GM19438 (cell line): Measurements from ENCODE around the gene HSPA8.
"Not testable (repeated sequence)": the region's sequence is repeated elsewhere in the genome, so short reads cannot be mapped to it uniquely, and the experiment has no call there.

Source experiments
- ATAC-seq: cut with Tn5 transposase; IDR thresholded peaks from one replicate; pipeline ENCODE4 v1.9.1; 2021; ENCODE audit warnings: low read depth; ENCODE audit not compliant: unreplicated experiment

The HSPA8 gene

GRCh38 chr11:123072762-123073161 lies 10.8 kb upstream of the HSPA8 start:
- no peak for ATAC-seq

- ATAC-seq: no peak
Observed at GRCh38 chr11:123072332-123072761, 10.4 kb upstream of the HSPA8 start.

- peak; percentile 75 for ATAC-seq
Observed at GRCh38 chr11:123069908-123070821, 8.2 kb upstream of the HSPA8 start.

DNA sequence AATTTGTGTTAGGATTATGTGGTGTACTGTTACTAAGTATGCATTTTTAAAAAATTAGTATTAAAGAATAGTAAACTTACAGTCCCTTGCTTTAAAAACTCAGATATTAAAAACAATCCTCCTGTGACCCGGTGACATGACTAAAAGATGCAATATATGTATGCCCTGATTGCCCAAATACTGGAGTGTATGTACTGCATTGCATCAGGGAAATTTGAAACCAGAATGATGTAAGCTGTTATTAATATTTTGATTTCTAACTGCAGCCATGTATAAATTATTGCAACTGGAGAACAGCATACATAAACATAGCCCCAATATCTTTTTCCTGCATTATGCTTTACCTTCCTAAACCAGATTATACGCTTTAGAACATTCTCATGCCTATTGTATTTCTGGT lies 3.7 kb upstream of the HSPA8 start:
- ATAC-seq: no peak

- ATAC-seq: no peak
Observed at GRCh38 chr11:123063826-123064657, 2.1 kb upstream of the HSPA8 start.

DNA sequence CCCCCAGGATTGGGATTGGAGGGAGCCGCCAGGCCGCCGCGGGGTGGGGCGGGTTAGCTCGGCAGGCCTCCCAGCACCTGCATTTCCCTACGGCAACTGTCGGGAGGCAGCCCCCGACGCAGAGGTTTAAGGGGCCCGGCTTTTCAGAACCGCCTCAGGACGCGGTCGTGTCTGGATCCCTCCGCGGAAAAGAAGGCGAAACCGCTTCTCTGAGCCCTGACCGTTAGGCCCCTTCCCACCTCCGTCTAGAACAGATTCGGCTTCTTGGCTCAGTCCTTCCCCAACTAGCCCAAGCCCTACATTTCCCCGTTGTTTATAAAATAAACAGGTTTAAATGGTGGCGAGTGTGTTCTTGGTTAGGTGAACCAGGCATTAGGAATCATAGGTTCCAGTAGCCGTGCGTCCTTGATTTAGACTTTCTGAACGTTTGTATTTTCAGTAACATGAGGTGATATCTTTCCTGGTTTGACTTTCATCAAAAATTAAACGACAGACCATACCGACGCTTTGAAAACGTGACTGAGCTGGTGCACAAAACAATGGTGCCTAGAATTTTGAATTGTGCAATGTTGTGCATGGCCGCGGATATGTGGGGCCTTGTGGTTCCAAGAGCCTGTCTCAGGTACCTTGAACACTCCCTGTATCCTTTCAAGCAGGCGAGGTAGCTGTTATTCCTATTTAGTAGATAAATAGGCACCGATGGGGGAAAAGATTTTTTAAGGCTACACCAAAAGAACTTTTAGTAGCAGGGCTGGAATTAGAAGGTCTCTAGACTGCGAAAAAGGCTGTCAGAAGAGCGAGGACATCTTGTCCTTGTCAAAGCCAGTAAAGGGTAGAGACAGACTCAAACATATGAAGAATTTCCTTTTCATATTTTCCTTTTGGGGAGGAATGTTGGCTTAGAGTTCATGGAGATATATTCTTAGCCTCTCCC lies 1.2 kb upstream of the HSPA8 start:
- ATAC-seq: no peak

GRCh38 chr11:123062158-123062891 lies 389 bp upstream of the HSPA8 start:
- ATAC-seq: peak; percentile 84

DNA sequence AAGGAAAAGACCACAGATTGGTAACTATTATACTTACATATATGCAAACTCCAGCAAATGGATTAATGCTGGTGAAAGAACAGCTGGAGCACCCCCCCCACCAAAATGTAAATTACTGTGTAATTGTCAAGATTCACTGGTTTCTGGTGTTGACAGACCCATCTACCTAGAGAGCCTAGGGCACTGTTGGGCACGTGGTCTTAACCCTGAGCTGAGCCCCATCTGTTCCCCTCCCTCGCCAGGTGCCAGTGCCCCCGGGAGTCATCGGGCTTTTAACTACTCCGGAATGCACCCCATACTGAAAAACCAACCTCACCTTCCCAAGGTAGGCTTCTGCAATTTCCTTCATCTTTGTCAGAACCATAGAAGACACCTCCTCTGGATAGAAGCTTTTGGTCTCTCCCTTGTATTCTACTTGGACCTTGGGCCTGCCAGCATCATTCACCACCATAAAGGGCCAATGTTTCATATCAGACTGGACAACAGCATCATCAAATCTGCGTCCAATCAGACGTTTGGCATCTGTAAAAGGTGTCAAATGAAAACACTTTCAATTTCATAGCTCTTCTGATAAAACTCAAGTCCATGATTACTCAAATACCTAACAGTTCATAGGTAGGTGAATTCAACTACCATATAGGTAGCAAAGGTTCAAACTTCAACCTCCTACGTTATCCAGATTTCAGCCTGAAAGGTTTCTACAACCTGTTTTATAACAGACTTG lies 1.5 kb downstream of the HSPA8 start:
- no peak for ATAC-seq

- not testable (repeated sequence) for ATAC-seq
Observed at GRCh38 chr11:123059041-123059920, 2.7 kb downstream of the HSPA8 start.

DNA sequence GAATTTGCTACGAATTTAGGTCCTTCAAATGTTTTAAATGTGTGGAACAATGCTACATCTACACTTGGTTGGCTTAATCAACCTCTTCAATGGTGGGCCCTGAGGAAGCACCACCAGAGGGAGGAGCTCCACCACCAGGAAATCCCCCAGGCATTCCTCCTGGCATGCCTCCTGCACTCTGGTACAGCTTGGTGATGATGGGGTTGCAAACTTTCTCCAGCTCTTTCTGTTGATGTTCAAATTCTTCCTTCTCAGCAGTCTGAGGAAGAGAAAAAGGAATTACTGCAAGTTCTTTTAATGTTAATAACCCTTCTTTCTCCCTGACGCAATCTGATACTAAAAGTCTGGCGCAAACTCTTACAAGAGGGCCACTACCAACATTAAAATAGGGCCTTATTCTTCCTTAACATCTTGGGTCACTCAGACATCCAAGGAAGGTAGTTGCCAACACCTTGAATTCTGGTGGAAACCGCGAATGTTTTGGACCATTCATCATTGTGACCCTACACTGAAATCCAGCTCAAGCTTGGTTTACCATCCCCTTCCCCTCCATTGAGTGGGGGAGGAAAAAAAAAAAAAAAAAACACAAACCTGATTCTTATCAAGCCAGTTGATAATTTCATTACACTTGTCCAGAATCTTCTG lies 4.2 kb downstream of the HSPA8 start:
- ATAC-seq: no peak

- ATAC-seq: no peak
Observed at GRCh38 chr11:123056835-123057491, 5.0 kb downstream of the HSPA8 start.

- ATAC-seq: no peak
Observed at GRCh38 chr11:123055191-123055901, 6.6 kb downstream of the HSPA8 start.

- peak; percentile 66 for ATAC-seq
Observed at GRCh38 chr11:123054301-123055065, 7.5 kb downstream of the HSPA8 start.

DNA sequence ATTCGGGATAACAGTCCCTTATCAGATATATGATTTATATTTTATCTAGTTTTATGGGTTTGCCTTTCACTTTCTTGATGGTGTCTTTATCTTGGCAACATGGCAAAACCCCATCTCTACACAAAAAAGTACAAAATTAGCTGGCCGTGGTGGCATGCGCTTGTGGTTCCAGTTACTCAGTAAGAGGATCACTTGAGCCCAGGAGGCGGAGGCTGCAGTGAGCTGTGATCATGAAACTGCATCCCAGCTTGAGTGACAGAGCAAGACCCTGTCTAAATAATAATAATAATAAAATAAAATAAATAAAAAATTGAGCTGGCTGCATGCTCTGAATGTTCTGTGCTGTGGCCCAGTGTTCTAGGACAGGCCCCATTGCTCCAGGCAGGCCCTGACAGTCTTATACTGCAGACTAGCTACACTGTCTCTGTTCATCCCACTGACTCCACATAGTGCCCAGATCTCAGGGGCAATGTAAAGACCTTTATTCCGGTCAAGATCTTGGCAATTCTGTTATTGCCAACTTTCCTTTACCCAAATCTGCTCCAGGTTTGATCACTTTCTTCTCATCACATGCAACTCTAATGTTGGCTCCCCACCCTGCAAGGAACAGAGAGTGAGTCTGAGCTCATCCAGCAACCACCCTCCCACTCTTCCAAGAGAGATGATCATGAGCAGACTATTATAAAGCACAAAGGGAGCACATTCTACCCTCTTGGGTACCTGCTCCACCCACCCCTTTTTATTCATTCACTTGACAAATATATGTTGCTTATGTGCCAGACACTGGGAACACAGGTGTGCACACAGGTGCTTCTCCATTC lies 8.8 kb downstream of the HSPA8 start:
- ATAC-seq: no peak

DNA sequence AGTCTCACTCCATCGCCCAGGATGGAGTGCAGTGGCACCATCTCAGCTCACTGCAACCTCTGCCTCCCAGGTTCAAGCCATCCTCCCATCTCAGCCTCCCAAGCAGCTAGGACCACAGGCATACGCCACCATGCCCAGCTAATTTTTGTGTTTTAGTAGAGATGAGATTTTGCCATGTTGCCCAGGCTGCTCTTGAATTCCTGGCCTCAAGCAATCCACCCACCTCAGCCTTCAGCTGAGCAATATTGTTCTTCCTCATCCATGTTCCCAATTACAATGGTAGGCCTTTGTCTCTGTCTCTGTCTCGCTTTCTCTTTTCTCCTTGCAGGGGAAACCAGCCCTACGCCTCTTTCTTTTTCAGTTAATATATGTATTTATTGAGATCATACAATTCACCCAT lies 10.3 kb downstream of the HSPA8 start:
- ATAC-seq: no peak
